GM21447 (cell line): ENCODE measurements around the gene STAP1.
"Not testable (repeated sequence)": the region's sequence is repeated elsewhere in the genome, so short reads cannot be mapped to it uniquely, and the experiment has no call there.

ENCODE experiments used
- ATAC-seq: cut with Tn5 transposase; IDR thresholded peaks from one replicate; pipeline ENCODE4 v1.9.1; 2021; ENCODE audit not compliant: unreplicated experiment

Gene STAP1

GRCh38 chr4:67615119-67615518, 56.6 kb downstream of the STAP1 start:
- ATAC-seq = no peak

- no peak for ATAC-seq
Observed at GRCh38 chr4:67616478-67616877, 58.0 kb downstream of the STAP1 start.

GRCh38 chr4:67624939-67625338, 66.4 kb downstream of the STAP1 start:
- no peak for ATAC-seq

- ATAC-seq = no peak
Observed at GRCh38 chr4:67632492-67632891, 74.0 kb downstream of the STAP1 start.

- ATAC-seq = no peak
Observed at GRCh38 chr4:67634741-67635140, 76.2 kb downstream of the STAP1 start.

GRCh38 chr4:67635331-67635730, 76.8 kb downstream of the STAP1 start:
- no peak for ATAC-seq

- ATAC-seq = not testable (repeated sequence)
Observed at GRCh38 chr4:67636978-67637377, 78.5 kb downstream of the STAP1 start.

GRCh38 chr4:67638136-67638535, 79.6 kb downstream of the STAP1 start:
- ATAC-seq = no peak

GRCh38 chr4:67651536-67651935, 93.0 kb downstream of the STAP1 start:
- no peak for ATAC-seq
